GM21529 (cell line): ENCODE results near the gene ANKS1B.
A peak's percentile ranks its signal among the peaks of the same experiment; 100 is the strongest.
"Not testable (repeated sequence)": the region's sequence is repeated elsewhere in the genome, so short reads cannot be mapped to it uniquely, and the experiment has no call there.

Experiments used
- ATAC-seq: cut with Tn5 transposase; IDR thresholded peaks from one replicate; pipeline ENCODE4 v1.9.1; 2021; ENCODE audit not compliant: unreplicated experiment

The ANKS1B gene

DNA sequence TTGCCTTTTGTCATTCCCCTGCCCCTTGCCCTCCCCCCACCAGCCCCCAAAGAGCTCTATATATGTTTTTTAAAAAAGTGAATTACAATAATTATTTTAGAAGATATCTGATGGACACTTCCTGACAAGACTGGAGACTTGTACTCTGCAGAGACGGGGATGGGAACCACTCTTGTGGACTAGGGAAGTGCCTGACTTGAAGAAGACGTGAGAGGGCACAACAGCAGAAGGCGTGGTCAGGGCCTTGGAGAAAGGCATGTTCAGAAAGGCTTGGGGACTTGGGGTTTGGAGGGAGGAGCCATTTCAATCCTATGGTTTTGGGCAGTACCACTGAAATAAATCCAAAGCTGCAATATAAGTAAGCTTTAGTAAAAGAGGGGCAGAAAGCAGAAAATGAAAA, 1184.9 kb downstream of the ANKS1B start:
- ATAC-seq = no peak

DNA sequence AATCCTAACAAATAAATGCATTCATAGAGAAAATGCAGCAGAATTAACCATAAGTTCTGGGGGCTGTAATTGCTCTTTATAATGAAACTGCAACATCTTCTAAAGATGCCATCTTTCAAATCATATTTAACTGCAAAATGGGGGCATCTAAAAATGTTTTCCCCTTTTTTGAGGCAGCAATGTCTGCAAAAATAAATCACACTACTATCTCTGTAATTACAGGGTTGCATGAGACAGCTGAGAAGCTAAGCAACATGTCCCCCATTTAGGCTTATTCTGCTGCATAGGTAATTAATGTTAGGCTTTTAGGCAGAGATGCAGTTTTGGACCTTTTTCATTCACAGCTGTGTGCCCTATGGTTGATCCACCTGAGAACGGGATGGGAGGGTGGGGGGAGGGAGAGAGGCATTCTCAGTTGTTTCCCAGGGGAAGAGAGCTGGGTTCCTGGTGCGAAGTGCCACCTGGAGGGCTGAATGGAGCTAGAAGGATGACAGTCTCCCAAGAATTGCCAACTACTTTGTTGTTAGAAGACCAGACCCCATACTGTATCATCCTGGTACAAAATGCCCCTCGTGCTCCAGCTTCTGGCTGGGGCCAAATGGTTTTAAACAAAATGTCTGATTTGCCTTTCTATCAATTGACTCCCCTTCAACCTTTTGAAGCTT, 1185.5 kb downstream of the ANKS1B start:
- no peak for ATAC-seq

DNA sequence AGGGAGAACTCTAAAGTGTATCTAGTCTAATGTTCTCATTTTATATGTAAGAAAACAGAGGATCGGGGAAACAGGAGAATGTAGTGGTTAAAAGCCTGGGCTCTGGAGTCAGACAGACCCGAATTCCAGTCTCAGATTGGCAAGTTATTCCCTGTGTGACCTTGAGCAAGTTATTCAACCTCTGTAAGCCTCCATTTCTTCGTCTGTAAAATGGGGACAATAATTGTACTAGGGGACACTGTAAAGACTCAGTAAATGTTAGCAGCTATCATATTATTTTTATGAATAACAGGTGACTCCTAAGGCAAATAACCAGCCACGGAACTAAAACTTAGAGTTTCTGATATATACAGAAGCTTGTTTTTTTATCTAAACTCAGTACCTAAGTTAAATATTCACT, 1187.5 kb downstream of the ANKS1B start:
- no peak for ATAC-seq

DNA sequence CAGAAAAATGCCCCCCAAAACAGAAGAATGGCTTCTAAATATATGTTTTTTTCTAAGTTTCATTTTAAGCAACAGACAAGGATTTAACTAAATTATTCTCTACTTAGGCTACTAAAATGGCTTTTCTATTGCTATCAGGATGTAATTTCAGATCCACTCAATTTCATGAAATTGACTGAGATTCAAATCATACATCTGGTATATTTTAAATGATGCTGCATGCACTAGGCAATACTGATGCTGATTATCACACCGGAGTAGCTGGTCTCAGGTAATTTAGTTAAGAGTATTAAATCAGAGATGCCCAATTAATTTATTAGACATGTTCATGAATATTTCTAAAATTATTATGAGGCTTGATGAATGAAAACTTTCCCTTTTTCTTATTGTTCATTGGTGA, 1188.0 kb downstream of the ANKS1B start:
- no peak for ATAC-seq

DNA sequence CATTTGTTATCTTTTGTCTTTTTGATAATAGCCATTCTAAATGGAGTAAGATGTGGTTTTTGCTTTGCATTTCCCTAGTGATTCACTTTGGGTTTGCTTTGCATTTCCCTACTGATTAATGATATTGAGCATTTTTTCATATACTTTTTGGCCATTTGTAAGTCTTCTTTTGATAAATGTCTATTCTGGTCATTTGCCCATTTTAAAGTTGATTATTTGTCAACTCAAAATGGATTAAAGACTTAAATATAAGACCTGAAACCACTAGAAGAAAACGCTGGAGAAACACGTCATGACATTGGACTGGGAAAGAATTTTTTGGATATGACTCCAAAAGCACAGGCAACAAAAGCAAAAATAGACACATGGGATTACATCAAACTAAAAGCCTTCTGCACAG, 1191.6 kb downstream of the ANKS1B start:
- ATAC-seq = no peak

DNA sequence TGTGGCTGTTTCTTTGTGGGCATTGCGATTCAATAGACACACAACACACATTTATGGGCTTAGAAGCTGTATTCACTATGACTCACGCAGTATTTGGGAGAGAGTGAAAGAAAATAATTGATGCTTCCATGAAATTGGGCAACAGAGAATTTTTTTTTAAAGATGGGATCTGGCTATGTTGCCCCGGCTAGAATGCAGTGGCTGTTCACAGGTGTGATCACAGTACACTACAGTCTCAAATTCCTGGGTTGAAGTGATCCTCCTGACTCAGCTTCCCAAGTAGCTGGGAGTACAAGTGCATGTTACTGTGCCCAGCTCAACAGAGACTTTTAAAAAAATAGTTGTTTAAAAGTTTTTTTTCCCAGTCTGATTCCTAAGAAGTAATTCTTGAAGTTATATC, 1193.3 kb downstream of the ANKS1B start:
- no peak for ATAC-seq

DNA sequence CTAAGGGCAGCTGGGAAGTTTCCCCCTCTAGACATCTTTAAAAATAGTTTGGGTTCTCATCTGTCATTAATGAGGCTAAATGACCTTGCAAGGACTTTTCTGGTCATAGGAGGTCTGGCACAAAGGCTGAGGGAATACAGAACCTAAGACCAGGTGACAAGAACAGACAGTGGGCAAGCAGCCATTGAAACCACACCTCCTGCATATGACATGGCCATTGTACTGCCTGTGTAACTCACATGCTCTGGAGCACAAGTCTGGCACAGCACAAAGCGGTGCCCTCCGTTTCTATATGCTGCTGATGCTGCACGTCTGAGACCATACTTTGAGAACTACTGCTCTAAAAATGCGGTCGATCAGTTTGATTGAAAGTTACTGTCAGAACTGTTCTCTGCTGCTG, 1196.3 kb downstream of the ANKS1B start:
- no peak for ATAC-seq

DNA sequence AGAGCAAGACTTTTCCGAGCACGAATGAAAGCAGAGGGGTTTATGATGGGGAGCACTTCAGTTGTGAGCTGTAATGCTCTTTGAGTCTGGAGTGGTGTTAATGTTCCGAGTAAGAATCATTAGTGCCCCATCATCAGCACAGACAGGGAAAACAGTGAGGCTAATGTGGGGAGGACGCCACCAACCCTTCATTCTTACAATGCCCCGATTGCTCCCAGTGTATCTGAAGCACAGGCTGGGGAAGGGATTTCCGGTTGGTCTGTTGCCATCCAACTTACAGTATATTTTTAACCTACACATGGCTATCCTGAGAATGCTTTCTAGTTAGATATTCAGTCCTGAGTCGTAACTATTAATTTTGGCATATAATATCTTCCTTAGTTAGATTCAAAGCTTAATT, 1198.1 kb downstream of the ANKS1B start:
- ATAC-seq = no peak

DNA sequence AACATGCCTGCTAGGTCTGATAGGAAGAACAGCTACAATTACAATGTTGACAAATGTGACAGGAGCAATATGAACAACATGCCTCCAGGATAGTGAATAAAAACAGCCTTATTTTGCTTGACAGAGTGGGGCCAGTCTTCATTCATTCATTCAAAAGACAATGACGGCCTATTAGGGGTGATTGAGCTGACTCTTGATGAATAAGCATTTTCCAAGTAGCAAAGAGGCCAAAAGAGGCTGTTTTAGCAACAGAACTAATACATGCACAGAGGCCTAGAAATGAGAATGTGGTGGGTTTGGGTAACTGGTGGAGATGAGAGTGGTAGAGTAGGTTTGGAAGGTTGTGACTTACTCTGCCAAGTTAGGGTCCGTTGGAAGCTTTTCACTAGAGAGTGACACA, 1201.3 kb downstream of the ANKS1B start:
- ATAC-seq = no peak

DNA sequence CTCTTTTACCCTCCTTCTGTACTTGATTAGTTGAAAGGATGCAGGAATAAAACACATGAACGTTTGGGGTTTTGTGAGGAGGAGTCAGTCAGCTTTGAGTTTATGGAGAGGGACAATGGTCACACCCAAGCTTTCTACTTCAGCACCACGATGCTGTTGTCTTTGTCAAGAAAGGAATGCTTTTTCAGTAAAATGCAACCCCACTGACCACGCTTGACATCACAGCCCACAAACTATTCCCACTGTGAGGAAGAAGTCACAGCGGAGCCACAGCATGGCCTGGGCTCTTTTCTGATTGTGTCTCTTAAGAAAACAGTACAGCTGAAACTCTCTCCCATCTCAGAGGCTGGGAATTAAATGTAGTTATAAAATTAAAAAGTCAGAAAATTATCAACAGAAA, 1204.5 kb downstream of the ANKS1B start:
- ATAC-seq = no peak

DNA sequence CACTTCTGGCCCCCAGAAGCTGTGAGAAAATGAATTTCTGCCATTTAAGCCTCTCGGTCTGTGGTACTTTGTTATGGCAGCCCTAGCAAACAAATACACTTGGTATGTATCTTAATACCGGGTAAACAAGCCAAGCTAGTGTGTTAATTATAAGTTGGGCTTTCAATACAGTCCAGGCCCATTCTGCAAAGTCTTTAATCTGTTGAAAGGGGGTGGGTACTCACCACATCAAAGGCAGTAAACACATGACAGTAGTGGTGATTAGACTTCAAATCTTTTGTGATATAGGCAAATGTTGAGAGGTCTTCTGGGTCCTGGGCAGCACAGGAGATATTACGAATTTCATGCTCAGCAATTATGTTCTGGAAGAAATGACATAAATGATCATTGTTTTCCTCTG, 1211.9 kb downstream of the ANKS1B start:
- ATAC-seq = no peak

DNA sequence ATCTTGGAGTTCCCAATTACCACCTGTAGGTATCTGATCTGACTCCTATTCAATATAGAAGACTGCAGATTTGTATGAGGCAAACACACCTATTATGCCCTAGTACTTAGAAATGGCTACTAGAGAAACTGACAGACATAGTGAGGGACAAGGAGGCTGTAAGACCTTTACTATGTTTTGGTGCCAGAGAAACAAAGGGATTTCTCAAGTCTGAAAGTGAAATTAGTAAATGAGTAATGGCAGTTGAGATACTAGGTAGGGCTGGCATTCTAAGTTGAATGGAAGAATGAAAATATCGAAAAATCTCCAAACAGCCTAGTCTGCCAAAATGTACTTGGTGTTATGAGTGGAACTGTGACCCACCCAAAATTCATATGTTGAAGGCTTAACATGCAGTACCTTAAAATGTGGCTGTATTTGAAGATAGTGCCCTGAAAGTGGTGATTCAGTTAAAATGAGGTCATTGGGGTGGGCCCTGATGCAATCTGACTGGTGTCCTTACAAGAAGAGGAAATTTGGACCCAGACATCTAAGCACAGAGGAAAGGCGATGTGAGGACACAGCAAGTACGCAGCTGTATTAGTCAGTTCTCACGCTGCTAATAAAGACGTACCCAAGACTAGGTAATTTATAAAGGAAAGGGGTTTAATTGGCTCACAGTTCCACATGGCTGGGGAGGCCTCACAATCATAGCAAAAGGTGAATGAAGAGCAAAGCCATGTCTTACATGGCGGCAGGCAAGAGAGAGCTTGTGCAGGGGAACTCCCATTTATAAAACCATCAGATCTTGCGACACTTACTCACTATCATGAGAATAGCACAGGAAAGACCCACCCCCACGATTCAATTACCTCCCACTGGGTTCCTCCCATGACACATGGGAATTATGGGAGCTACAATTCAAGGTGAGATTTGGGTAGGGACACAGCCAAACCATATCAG, 1212.7 kb downstream of the ANKS1B start:
- no peak for ATAC-seq

DNA sequence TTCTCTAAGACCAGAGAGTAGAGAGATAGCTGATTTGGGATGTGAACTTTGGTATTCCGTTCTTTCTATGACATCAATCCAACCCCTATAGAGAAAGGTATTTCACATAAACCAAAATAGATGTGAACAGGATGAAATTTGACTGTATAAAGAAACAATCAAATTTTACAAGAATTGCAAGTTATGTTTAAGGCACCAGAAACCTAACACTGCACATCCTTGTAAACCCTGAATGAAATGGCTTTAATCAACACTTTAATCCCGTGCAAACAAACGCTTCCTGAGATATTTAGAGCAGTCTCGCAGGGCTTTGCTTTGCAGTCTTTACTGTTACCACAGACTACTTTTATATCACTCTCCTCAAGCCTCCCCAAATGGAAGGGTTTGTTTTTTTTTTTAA, 1214.5 kb downstream of the ANKS1B start:
- ATAC-seq = no peak

DNA sequence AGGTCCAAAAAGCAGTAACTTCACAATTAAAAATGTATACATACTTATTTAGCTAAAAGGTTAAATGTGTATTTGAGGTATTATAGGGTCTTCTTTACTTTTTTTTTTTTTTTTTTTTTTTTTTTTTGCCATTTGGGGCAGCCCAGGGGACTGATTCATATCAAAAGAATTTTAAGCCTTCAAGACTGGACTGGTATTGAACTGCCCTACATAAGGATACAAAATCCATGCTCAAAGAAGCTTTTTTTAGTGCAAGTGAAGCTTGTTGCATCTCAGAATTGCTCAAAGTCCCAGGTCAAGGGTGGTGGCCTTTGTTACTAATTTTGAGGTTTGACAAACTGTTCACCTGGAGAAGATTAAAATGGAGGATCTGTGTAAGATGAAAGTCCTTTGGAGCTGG, 1215.7 kb downstream of the ANKS1B start:
- no peak for ATAC-seq

DNA sequence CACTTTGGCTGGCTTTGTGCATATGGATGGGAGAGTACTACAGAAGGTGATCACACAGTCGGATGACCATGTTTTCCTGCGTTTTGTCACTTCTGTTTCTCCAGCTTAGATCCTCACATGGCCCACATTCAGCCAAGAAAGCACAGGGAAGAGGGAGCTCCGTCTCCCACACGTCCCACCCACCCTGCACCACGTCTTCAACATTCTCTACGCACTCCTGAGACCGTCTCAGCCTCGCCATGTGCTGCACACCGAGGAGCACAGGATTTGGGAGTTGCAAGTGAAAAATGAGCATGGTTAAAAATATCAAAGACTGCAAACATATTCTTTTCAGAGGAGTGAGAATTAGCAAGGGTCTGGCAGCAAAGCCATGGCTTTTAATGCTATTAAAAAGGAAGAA, 1217.5 kb downstream of the ANKS1B start:
- no peak for ATAC-seq

DNA sequence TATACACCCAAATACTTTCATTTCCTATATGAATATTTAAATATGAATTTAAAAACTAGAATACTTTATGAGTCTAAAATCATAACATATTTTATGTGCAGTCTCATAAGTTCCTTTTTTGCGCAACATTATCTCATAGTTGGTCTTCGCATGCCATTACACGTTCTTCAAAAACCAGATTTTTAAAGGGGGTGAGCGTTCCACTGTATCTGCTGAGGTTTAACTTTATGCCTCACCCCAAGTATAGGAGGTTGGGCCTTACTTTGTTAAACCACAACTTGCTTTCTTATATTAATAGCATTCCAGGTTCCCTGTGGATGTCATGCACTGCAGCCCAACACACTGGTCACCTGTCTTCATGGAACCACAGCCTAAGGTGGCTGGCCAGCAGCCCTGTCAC, 1221.1 kb downstream of the ANKS1B start:
- ATAC-seq = no peak

DNA sequence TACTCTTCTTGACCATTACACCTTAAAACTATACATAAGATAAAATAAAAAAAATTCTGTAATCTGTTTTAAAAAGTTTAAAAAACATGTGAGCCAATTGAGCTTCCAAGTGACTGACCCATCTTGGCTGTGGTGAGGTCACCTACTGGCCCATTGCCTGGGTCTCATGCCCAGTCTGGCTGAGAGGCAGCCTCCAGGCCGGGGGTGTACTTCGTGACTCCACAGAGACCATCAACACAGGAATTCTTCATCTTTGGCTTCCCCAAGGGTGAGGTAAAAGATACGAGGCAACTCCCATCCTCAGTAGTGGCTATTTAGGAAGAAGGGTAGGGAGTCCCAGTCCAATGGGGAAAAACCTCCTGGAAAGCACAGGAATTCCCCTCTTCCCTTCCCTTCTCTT, 1226.4 kb downstream of the ANKS1B start:
- ATAC-seq = no peak

DNA sequence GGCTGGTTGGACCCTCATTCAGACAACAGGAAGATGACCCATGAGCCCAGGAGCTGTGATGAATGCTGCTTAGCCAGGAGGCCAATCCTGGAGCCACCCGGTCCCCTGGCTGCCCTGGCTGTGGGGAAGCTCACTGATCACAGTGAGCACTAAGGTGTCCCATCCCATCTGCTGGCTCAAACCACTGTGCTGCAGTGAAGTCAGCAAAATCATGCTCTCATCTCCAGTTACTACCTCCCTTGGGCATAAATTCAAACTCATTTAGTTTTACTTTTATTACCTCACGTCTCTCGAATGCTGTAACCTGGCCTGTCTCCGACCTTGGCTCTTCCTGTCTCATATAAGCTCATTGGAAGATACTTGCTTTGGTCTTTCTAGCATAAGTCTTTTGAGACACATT, 1227.3 kb downstream of the ANKS1B start:
- ATAC-seq = no peak

DNA sequence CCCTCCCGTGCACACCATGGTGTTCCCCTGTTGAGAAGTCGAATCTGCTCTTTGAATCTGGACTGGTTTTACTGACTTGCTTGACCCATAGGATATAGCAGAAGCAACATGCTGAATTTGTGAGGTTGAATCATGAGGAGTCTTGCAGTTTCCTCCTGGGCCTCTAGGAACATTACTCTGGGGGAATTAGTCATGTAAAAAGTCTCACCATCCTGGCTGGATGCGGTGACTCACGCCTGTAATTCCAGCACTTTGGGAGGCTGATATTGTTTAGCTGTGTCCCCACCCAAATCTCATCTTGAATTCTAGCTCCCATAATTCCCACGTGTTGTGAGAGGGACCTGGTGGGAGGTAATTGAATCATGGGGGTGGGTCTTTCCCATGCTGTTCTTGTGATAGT, 1228.9 kb downstream of the ANKS1B start:
- ATAC-seq = not testable (repeated sequence)

DNA sequence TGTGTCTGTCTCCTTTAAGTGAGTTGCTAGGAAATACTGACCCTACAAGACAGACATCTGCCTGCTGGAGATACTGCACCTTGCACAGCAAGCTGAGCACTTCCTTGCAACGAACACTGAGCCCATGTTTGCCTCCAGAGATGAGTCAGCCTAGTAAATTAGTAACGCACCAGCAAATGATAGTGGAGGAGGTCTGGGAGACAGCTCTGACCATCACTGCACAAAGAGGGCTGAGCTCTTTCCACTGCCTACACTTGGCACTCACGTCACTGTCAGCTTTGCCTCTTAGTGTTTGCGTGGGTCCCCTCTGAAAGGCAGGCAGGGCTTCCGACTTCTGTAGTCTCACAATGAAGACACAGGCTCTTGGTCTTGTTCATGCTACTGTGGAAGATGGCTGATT, 1230.6 kb downstream of the ANKS1B start:
- ATAC-seq = peak; percentile 99

DNA sequence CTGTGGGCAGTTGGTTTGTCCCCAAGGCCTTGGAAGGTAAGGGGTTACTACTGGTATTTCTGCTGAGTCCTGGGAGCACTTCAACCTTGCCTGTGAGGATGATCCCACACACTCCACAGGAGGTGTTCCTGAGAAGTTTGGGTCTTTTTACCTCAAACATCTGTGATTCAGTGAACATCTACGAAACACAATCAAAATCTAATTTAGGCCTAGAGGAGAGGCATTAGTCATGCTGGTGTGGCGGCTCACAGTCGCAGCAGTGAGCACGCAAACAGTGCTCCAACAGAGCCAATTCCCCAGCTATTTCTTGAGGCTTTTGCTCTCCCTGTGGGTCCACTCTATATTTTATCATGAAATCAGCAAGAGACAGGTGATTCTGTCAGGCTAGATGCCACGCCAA, 1232.0 kb downstream of the ANKS1B start:
- ATAC-seq = no peak

DNA sequence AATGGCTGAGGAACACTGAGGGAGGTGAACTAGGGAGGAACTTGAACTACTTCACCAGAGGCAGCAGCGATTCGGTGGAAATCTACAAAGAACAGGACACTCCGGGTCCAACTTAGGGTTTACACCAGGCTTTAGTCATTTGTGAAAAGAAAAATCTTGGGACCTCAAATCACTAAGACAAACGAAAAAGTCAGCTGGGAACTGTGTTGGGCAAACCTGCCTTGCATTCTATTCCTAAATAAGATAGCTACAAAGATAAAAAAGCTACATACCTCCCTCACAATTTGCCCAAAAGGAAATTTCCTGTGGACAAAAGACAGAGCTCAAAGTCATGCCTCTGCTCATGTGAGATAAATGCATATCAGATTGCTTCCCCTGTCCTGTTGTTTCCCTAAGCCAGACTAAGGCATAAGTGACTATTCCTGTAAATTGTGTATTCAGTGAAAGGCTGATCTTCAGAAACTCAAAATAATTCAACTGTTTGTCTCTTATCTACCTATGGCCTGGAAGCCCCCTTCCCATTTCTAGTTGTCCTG, 1233.1 kb downstream of the ANKS1B start:
- ATAC-seq = no peak
